Caco-2 (cell line): ENCODE data around the gene PRKG2. TPM values are rescaled to one million over a fixed set of nuclear protein-coding genes. Genes with fewer than 3 reads are reported as not detected.

ENCODE experiments used
- BruUV-seq: library from RNA; stranded (reverse); fragments of 400-500 nt; replicated peaks from 2 replicates; lab custom pipeline; 2021; lab: Mats Ljungman, UMichigan
- CTCF ChIA-PET: fragments of 300-600 bp; sonication (Branson Sonifier 250); formaldehyde crosslinking; loops from one replicate; lab custom pipeline; 2022; ENCODE audit warnings: antibody characterized with exemption; lab: Charles Lee
- POLR2A ChIA-PET: fragments of 300-600 bp; sonication (Branson Sonifier 250); formaldehyde crosslinking; loops from one replicate; lab custom pipeline; 2022; ENCODE audit warnings: antibody characterized with exemption; lab: Charles Lee
- DNase-seq, 2 experiments: peaks; one replicate each; pipeline versions ENCODE4 v3.0.0 to v3.0.0-alpha.2; 2020 to 2022
- H3K27me3 ChIP-seq: replicated peaks from 2 replicates; pipeline ENCODE4 v1.6.0; 2011; ENCODE audit warnings: low read length; ENCODE audit not compliant: control insufficient read depth, insufficient read depth
- H3K36me3 ChIP-seq: 2 replicates; pipeline ENCODE4 v1.5.1; 2011; ENCODE audit warnings: low read length; ENCODE audit not compliant: control insufficient read depth, insufficient read depth
- H3K4me1 ChIP-seq: fragments of 250-450 bp; sonication (Bioruptor Pico); 2 replicates; pipeline ENCODE4 v1.5.1; 2020; ENCODE audit warnings: mild to moderate bottlenecking
- H3K4me3 ChIP-seq: 2 replicates; pipeline ENCODE4 v1.5.1; 2011; ENCODE audit warnings: low read depth, mild to moderate bottlenecking, control low read depth, low read length
- H3K9me3 ChIP-seq: fragments of 250-450 bp; sonication (Bioruptor Pico); 2 replicates; pipeline ENCODE4 v1.5.1; 2020; ENCODE audit warnings: mild to moderate bottlenecking, moderate library complexity
- H3K27ac Mint-ChIP-seq: one replicate; pipeline ENCODE4 v1.8.0; 2022; ENCODE audit warnings: mixed read lengths; ENCODE audit not compliant: unreplicated experiment
- H3K27me3 Mint-ChIP-seq: one replicate; pipeline ENCODE4 v1.8.0; 2022; ENCODE audit warnings: mixed read lengths; ENCODE audit not compliant: insufficient read depth, unreplicated experiment
- H3K36me3 Mint-ChIP-seq: one replicate; pipeline ENCODE4 v1.8.0; 2022; ENCODE audit warnings: mild to moderate bottlenecking, mixed read lengths; ENCODE audit not compliant: insufficient read depth, unreplicated experiment
- H3K4me1 Mint-ChIP-seq: one replicate; pipeline ENCODE4 v1.8.0; 2022; ENCODE audit warnings: low read depth, mixed read lengths; ENCODE audit not compliant: unreplicated experiment
- H3K4me3 Mint-ChIP-seq: one replicate; pipeline ENCODE4 v1.8.0; 2022; ENCODE audit warnings: mild to moderate bottlenecking, moderate library complexity, mixed read lengths; ENCODE audit not compliant: unreplicated experiment
- H3K9me3 Mint-ChIP-seq: one replicate; pipeline ENCODE4 v1.8.0; 2022; ENCODE audit warnings: mixed read lengths; ENCODE audit not compliant: unreplicated experiment
- CTCF ChIP-seq, 2 experiments: fragments of 200-600 bp in 1 of 2; IDR thresholded peaks; 1 replicate in 1 of 2; 2 replicates in 1 of 2; pipeline versions ENCODE4 v1.5.1 to v1.8.0; 2011 to 2022; ENCODE audit warnings: antibody characterized with exemption in 1 of 2, control low read depth in 1 of 2, inconsistent platforms in 1 of 2, low read depth in 1 of 2, low read length in 1 of 2, mild to moderate bottlenecking in 1 of 2, moderate library complexity in 1 of 2; ENCODE audit not compliant: insufficient read depth in 1 of 2, severe bottlenecking in 1 of 2, unreplicated experiment in 1 of 2
- intact Hi-C: fragments of 100-400 bp; cut with micrococcal nuclease; formaldehyde crosslinking; loops from one replicate; pipeline ENCODE4 v1.10.0; 2022; ENCODE audit not compliant: unreplicated experiment
- total RNA-seq: library from RNA; stranded (reverse); gene quantifications from 2 replicates; pipeline ENCODE4 v1.2.3, GENCODE V29; 2022

Gene PRKG2
- total RNA-seq, 1 experiment from 2014 or later, result 5.6 TPM

- H3K4me3 Mint-ChIP-seq, result no peak overlapping the region
- no peaks in the 10 kb centered on the region for H3K9me3 ChIP-seq
- no peaks in the 10 kb centered on the region for H3K36me3 ChIP-seq
- intact Hi-C loops, result no loop called here
- H3K9me3 Mint-ChIP-seq, result no peaks in the 10 kb centered on the region
- no peak for TF ChIP-seq CTCF (IDR thresholded peaks at IDR 0.05; ENCODE audit: insufficient read depth in 1 of 2, low read depth in 1 of 2, low read length in 1 of 2, severe bottlenecking in 1 of 2, unreplicated experiment in 1 of 2)
- no peak overlapping the region for H3K27ac Mint-ChIP-seq
- ChIA-PET POLR2A (no interaction called here), CTCF (no interaction called here)
- no peaks in the 10 kb centered on the region for H3K27me3 ChIP-seq
- no peak overlapping the region for H3K4me3 ChIP-seq
- peaks cover 6% of the 10 kb centered on the region; the same call in 1 of the 2 replicates for H3K4me1 ChIP-seq
- DNase-seq, result no peak
- BruUV-seq, result no TSS peak
- H3K36me3 Mint-ChIP-seq, result no peaks in the 10 kb centered on the region
- H3K27me3 Mint-ChIP-seq, result no peaks in the 10 kb centered on the region
- peaks cover 5% of the 10 kb centered on the region for H3K4me1 Mint-ChIP-seq
Measured at GRCh38 chr4:81245218-81246009, 30.4 kb upstream of the PRKG2 start.

- no peaks in the 10 kb centered on the region for H3K4me1 Mint-ChIP-seq
- no peak for TF ChIP-seq CTCF (IDR thresholded peaks at IDR 0.05; ENCODE audit: insufficient read depth in 1 of 2, low read depth in 1 of 2, low read length in 1 of 2, severe bottlenecking in 1 of 2, unreplicated experiment in 1 of 2)
- H3K4me3 Mint-ChIP-seq, result no peak overlapping the region
- no peak for DNase-seq
- BruUV-seq, result no TSS peak
- Histone ChIP-seq H3K27me3 (no peaks in the 10 kb centered on the region), H3K9me3 (no peaks in the 10 kb centered on the region), H3K36me3 (no peaks in the 10 kb centered on the region), H3K4me3 (no peak overlapping the region), H3K4me1 (no peaks in the 10 kb centered on the region)
- H3K27ac Mint-ChIP-seq, result no peak overlapping the region
- CTCF ChIA-PET, result no interaction called here
- H3K9me3 Mint-ChIP-seq, result peaks cover 15% of the 10 kb centered on the region
- no peaks in the 10 kb centered on the region for H3K27me3 Mint-ChIP-seq
- H3K36me3 Mint-ChIP-seq, result no peaks in the 10 kb centered on the region
- intact Hi-C loops, result no loop called here
- POLR2A ChIA-PET, result no interaction called here
Measured at GRCh38 chr4:81237791-81238190, 22.8 kb upstream of the PRKG2 start.

- no peaks in the 10 kb centered on the region for H3K27me3 ChIP-seq
- Mint-ChIP-seq H3K27ac (no peak overlapping the region), H3K9me3 (peaks cover 21% of the 10 kb centered on the region), H3K36me3 (no peaks in the 10 kb centered on the region), H3K4me3 (no peak overlapping the region), H3K27me3 (no peaks in the 10 kb centered on the region), H3K4me1 (no peaks in the 10 kb centered on the region)
- no peak overlapping the region for H3K4me3 ChIP-seq
- no peak for TF ChIP-seq CTCF (IDR thresholded peaks at IDR 0.05; ENCODE audit: insufficient read depth in 1 of 2, low read depth in 1 of 2, low read length in 1 of 2, severe bottlenecking in 1 of 2, unreplicated experiment in 1 of 2)
- H3K36me3 ChIP-seq, result no peaks in the 10 kb centered on the region
- intact Hi-C loops, result no loop called here
- no peaks in the 10 kb centered on the region for H3K4me1 ChIP-seq
- POLR2A ChIA-PET, result no interaction called here
- CTCF ChIA-PET, result no interaction called here
- H3K9me3 ChIP-seq, result peaks cover 4% of the 10 kb centered on the region
- no peak for DNase-seq
- BruUV-seq, result no TSS peak
Measured at GRCh38 chr4:81235982-81236749, 21.1 kb upstream of the PRKG2 start.
